CD4-positive, alpha-beta T cell (primary cell): ENCODE data around the gene LYST. TPM values are rescaled to one million over a fixed set of nuclear protein-coding genes. Genes with fewer than 3 reads are reported as not detected.

ENCODE experiments used
- ATAC-seq: fragments of 200-7000 bp; cut with Tn5 transposase; one replicate; pipeline ENCODE4 v1.10.0; 2022; ENCODE audit warnings: mild to moderate bottlenecking; ENCODE audit not compliant: poor library complexity
- CTCF ChIA-PET: fragments of 350-600 bp; sonication (Branson Sonifier 250); formaldehyde crosslinking; loops from one replicate; lab custom pipeline; 2021; ENCODE audit warnings: antibody characterized with exemption, inconsistent platforms; lab: Charles Lee
- POLR2A ChIA-PET: fragments of 350-600 bp; sonication (Branson Sonifier 250); formaldehyde crosslinking; loops from one replicate; lab custom pipeline; 2021; ENCODE audit warnings: antibody characterized with exemption, inconsistent platforms; lab: Charles Lee
- DNase-seq, 14 experiments: peaks; one replicate each; pipeline ENCODE4 v3.0.0-alpha.2; 2013 to 2020; ENCODE audit warnings: mixed read lengths in 2 of 14
- H3K27ac ChIP-seq, 2 donors: one replicate each; pipeline versions ENCODE4 v1.5.1 to v1.7.0; 2013; ENCODE audit warnings: low read length in 2 of 2, low read depth in 1 of 2, mild to moderate bottlenecking in 1 of 2
- H3K27me3 ChIP-seq, 2 experiments: 1 replicate in 1 of 2; 2 replicates in 1 of 2; pipeline versions ENCODE4 v1.6.1 to v1.7.0; 2013; ENCODE audit warnings: low read length in 2 of 2, control low read depth in 1 of 2, mild to moderate bottlenecking in 1 of 2, moderate library complexity in 1 of 2; ENCODE audit not compliant: insufficient read depth in 2 of 2, control insufficient read depth in 1 of 2
- H3K36me3 ChIP-seq: one replicate; pipeline ENCODE4 v1.6.1; 2013; ENCODE audit warnings: low read length, control low read depth; ENCODE audit not compliant: insufficient read depth
- H3K4me1 ChIP-seq: one replicate; pipeline ENCODE4 v1.6.1; 2013; ENCODE audit warnings: low read length, control low read depth; ENCODE audit not compliant: insufficient read depth
- H3K4me3 ChIP-seq: one replicate; pipeline ENCODE4 v1.5.1; 2013; ENCODE audit warnings: mild to moderate bottlenecking, low read length, moderate library complexity
- H3K9me3 ChIP-seq, 2 experiments: 1 replicate in 1 of 2; 2 replicates in 1 of 2; pipeline versions ENCODE4 v1.6.1 to v1.7.0; 2013; ENCODE audit warnings: low read length in 2 of 2, mild to moderate bottlenecking in 2 of 2, control low read depth in 1 of 2, moderate library complexity in 1 of 2; ENCODE audit not compliant: control insufficient read depth in 1 of 2, insufficient read depth in 1 of 2
- H3K27ac Mint-ChIP-seq: one replicate; pipeline ENCODE4 v1.8.0; 2020; ENCODE audit warnings: mixed read lengths
- H3K27me3 Mint-ChIP-seq: one replicate; pipeline ENCODE4 v1.8.0; 2021; ENCODE audit warnings: mixed read lengths
- H3K36me3 Mint-ChIP-seq: one replicate; pipeline ENCODE4 v1.8.0; 2021; ENCODE audit warnings: low read depth, mixed read lengths
- H3K4me1 Mint-ChIP-seq: one replicate; pipeline ENCODE4 v1.8.0; 2021; ENCODE audit warnings: low read depth, mixed read lengths
- H3K4me3 Mint-ChIP-seq: one replicate; pipeline ENCODE4 v1.8.0; 2020; ENCODE audit warnings: mild to moderate bottlenecking, mixed read lengths
- H3K9me3 Mint-ChIP-seq: one replicate; pipeline ENCODE4 v1.8.0; 2020; ENCODE audit warnings: mixed read lengths
- CTCF ChIP-seq: fragments of 200-600 bp; IDR thresholded peaks from one replicate; pipeline ENCODE4 v1.8.0; 2022; ENCODE audit warnings: antibody characterized with exemption, mild to moderate bottlenecking
- intact Hi-C, 2 experiments: fragments of 100-400 bp; cut with DNase I in 1 of 2; cut with micrococcal nuclease in 1 of 2; formaldehyde crosslinking; loops; one replicate each; pipeline versions ENCODE4 v1.15.1 to v1.9.0; 2023 to 2025; cut with DNase I, micrococcal nuclease
- total RNA-seq, 174 experiments: library from RNA in 2 of 174; stranded (reverse) in 2 of 174; gene quantifications; one replicate each; pipeline ENCODE4 v1.2.3 and lab custom pipeline; 2021 to 2026

LYST gene
- total RNA-seq, 2 experiments from 2014 or later = 24.9 to 26.8 TPM

DNA sequence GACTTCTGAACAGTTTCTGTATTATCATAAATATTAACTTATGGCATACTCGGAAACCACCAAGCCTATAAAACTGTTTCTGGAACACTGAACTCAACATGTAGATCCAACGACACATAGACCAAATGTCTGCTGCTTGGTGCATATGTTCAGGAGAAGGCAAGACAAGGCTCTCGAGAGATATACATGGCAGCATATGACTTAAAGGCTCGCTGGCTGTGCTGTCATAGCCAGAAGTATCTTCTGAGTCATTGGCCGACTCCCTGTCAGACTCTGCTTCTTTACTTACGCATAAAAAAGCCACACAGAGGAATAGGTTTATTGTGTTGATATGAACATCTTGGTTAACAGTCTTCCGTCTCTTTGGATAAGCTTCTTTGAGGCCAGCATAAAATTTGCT is 60.6 kb downstream of the LYST start:
- H3K36me3 Mint-ChIP-seq = peaks cover 48% of the 10 kb centered on the region
- Histone ChIP-seq H3K27me3 (no peaks in the 10 kb centered on the region), H3K4me1 (no peaks in the 10 kb centered on the region), H3K4me3 (no peak overlapping the region), H3K36me3 (peaks cover 6% of the 10 kb centered on the region), H3K27ac (no peak overlapping the region), H3K9me3 (no peaks in the 10 kb centered on the region)
- H3K4me1 Mint-ChIP-seq = no peaks in the 10 kb centered on the region
- POLR2A ChIA-PET = no interaction called here
- ATAC-seq (no peak), DNase-seq (no peak)
- no peak for TF ChIP-seq CTCF
- no peaks in the 10 kb centered on the region for H3K27me3 Mint-ChIP-seq
- no peak overlapping the region for H3K27ac Mint-ChIP-seq
- H3K4me3 Mint-ChIP-seq = no peak overlapping the region
- intact Hi-C loops = no loop called here
- no peaks in the 10 kb centered on the region for H3K9me3 Mint-ChIP-seq
- CTCF ChIA-PET = no interaction called here

DNA sequence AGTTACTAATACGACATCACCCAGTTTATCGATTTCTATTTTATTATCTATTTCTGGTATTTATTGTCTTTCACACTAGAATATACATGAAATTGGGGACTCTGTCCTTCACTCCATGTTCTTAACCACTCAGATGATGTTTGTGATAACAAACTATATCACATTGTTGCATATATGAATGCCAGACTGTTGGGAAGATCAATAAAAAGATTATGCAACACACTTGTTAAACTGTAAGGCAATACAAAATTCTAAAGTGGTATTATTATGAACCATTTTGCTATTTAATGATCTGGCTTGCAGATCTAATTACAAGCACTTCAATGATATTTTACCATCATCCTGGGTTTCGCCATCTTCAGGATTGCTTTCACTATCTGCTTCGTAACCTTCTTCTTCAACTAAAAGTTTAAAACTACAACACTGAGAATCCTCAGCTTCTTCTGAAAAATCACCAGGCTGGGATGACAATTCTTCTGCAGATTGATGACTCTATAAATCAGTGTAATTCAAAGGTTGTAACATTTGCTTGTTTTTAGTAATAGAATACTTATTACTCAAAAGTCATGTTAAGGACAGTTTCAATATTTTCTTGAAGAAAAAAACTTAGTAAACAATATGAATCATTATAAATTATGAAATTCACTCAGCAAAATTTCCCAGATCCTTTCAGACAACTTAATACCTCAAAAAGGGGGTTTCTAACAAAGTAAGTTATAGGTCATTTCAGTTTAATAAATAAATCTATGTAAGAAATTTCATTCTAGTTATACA is 63.9 kb downstream of the LYST start:
- H3K4me3 Mint-ChIP-seq = no peak overlapping the region
- Histone ChIP-seq H3K27me3 (no peaks in the 10 kb centered on the region), H3K4me3 (no peak overlapping the region), H3K9me3 (no peaks in the 10 kb centered on the region), H3K36me3 (peaks cover 3% of the 10 kb centered on the region), H3K27ac (no peak overlapping the region), H3K4me1 (no peaks in the 10 kb centered on the region)
- no peak for TF ChIP-seq CTCF
- H3K4me1 Mint-ChIP-seq = no peaks in the 10 kb centered on the region
- H3K27me3 Mint-ChIP-seq = no peaks in the 10 kb centered on the region
- intact Hi-C loops = no loop called here
- no peak overlapping the region for H3K27ac Mint-ChIP-seq
- ChIA-PET CTCF (no interaction called here), POLR2A (no interaction called here)
- no peaks in the 10 kb centered on the region for H3K9me3 Mint-ChIP-seq
- H3K36me3 Mint-ChIP-seq = peaks cover 59% of the 10 kb centered on the region
- DNase-seq = no peak
- ATAC-seq = no peak

GRCh38 chr1:235799264-235799663 is 67.4 kb downstream of the LYST start:
- Mint-ChIP-seq H3K4me1 (no peaks in the 10 kb centered on the region), H3K27ac (no peak overlapping the region), H3K9me3 (peaks cover 3% of the 10 kb centered on the region), H3K4me3 (no peak overlapping the region), H3K27me3 (no peaks in the 10 kb centered on the region), H3K36me3 (peaks cover 74% of the 10 kb centered on the region)
- no peaks in the 10 kb centered on the region for H3K9me3 ChIP-seq
- no peak for TF ChIP-seq CTCF
- ChIA-PET POLR2A (no interaction called here), CTCF (no interaction called here)
- DNase-seq = no peak
- no peak overlapping the region for H3K27ac ChIP-seq
- no peak for ATAC-seq
- no peak overlapping the region for H3K4me3 ChIP-seq
- H3K27me3 ChIP-seq = no peaks in the 10 kb centered on the region
- peaks cover 13% of the 10 kb centered on the region for H3K36me3 ChIP-seq
- H3K4me1 ChIP-seq = no peaks in the 10 kb centered on the region
- intact Hi-C loops = no loop called here
